ENCODE data around the gene ARRDC4.

ARRDC4 gene

GRCh38 chr15:97953748-97954147 is 6.8 kb upstream of the ARRDC4 start:
- no peak for TF ChIP-seq ZNF274 (IDR thresholded peaks at IDR 0.05; ENCODE audit: low read depth, low read length)
- H3K4me3 ChIP-seq (ENCODE audit: low read length): no peak overlapping the region

- TF ChIP-seq ZNF274 (IDR thresholded peaks at IDR 0.05; ENCODE audit: low read depth, low read length): no peak
- H3K4me3 ChIP-seq (ENCODE audit: low read length): no peak overlapping the region
These were observed 5.5 kb upstream of the ARRDC4 start for GRCh38 chr15:97955035-97955434.

- no peak overlapping the region for H3K4me3 ChIP-seq (ENCODE audit: low read length)
- TF ChIP-seq ZNF274 (IDR thresholded peaks at IDR 0.05; ENCODE audit: low read depth, low read length): no peak
These were observed 5.0 kb upstream of the ARRDC4 start for GRCh38 chr15:97955529-97955928.

- no peak for TF ChIP-seq ZNF274 (IDR thresholded peaks at IDR 0.05; ENCODE audit: low read depth, low read length)
- peak overlapping the region; percentile 57 for H3K4me3 ChIP-seq (ENCODE audit: low read length)
These were observed 659 bp upstream of the ARRDC4 start for GRCh38 chr15:97959724-97960363.

GRCh38 chr15:97961067-97961954 is 808 bp downstream of the ARRDC4 start:
- peak overlapping the region; percentile 61 for H3K4me3 ChIP-seq (ENCODE audit: low read length)
- no peak for TF ChIP-seq ZNF274 (IDR thresholded peaks at IDR 0.05; ENCODE audit: low read depth, low read length)

- TF ChIP-seq ZNF274 (IDR thresholded peaks at IDR 0.05; ENCODE audit: low read depth, low read length): no peak
- H3K4me3 ChIP-seq (ENCODE audit: low read length): no peak overlapping the region
These were observed 1.8 kb downstream of the ARRDC4 start for GRCh38 chr15:97962263-97962662.

- H3K4me3 ChIP-seq (ENCODE audit: low read length): no peak overlapping the region
- TF ChIP-seq ZNF274 (IDR thresholded peaks at IDR 0.05; ENCODE audit: low read depth, low read length): no peak
These were observed 3.3 kb downstream of the ARRDC4 start for GRCh38 chr15:97963779-97964178.

GRCh38 chr15:97966246-97966645 is 5.7 kb downstream of the ARRDC4 start:
- no peak overlapping the region for H3K4me3 ChIP-seq (ENCODE audit: low read length)
- TF ChIP-seq ZNF274 (IDR thresholded peaks at IDR 0.05; ENCODE audit: low read depth, low read length): no peak

GRCh38 chr15:97966924-97967620 is 6.6 kb downstream of the ARRDC4 start:
- no peak for TF ChIP-seq ZNF274 (IDR thresholded peaks at IDR 0.05; ENCODE audit: low read depth, low read length)
- no peak overlapping the region for H3K4me3 ChIP-seq (ENCODE audit: low read length)

GRCh38 chr15:97967881-97968280 is 7.4 kb downstream of the ARRDC4 start:
- no peak overlapping the region for H3K4me3 ChIP-seq (ENCODE audit: low read length)
- no peak for TF ChIP-seq ZNF274 (IDR thresholded peaks at IDR 0.05; ENCODE audit: low read depth, low read length)

- TF ChIP-seq ZNF274 (IDR thresholded peaks at IDR 0.05; ENCODE audit: low read depth, low read length): no peak
- H3K4me3 ChIP-seq (ENCODE audit: low read length): no peak overlapping the region
These were observed 7.9 kb downstream of the ARRDC4 start for GRCh38 chr15:97968380-97968779.

- no peak for TF ChIP-seq ZNF274 (IDR thresholded peaks at IDR 0.05; ENCODE audit: low read depth, low read length)
- no peak overlapping the region for H3K4me3 ChIP-seq (ENCODE audit: low read length)
These were observed 11.9 kb downstream of the ARRDC4 start for GRCh38 chr15:97972366-97972765.

GRCh38 chr15:97976129-97976528 is 15.6 kb downstream of the ARRDC4 start:
- no peak overlapping the region for H3K4me3 ChIP-seq (ENCODE audit: low read length)

GRCh38 chr15:97976766-97977503 is 16.4 kb downstream of the ARRDC4 start:
- H3K4me3 ChIP-seq (ENCODE audit: low read length): no peak overlapping the region
- TF ChIP-seq ZNF274 (IDR thresholded peaks at IDR 0.05; ENCODE audit: low read depth, low read length): no peak

More at GRCh38 chr15:97976129-97976528, 15.6 kb downstream of the ARRDC4 start:
- no peak for TF ChIP-seq ZNF274 (IDR thresholded peaks at IDR 0.05; ENCODE audit: low read depth, low read length)
